ENCODE data around the gene SPR.

GRCh38 chr2:72892506-72893173 is 5.4 kb downstream of the SPR start:
- TF ChIP-seq, protein P1, sequence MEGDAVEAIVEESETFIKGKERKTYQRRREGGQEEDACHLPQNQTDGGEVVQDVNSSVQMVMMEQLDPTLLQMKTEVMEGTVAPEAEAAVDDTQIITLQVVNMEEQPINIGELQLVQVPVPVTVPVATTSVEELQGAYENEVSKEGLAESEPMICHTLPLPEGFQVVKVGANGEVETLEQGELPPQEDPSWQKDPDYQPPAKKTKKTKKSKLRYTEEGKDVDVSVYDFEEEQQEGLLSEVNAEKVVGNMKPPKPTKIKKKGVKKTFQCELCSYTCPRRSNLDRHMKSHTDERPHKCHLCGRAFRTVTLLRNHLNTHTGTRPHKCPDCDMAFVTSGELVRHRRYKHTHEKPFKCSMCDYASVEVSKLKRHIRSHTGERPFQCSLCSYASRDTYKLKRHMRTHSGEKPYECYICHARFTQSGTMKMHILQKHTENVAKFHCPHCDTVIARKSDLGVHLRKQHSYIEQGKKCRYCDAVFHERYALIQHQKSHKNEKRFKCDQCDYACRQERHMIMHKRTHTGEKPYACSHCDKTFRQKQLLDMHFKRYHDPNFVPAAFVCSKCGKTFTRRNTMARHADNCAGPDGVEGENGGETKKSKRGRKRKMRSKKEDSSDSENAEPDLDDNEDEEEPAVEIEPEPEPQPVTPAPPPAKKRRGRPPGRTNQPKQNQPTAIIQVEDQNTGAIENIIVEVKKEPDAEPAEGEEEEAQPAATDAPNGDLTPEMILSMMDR (IDR thresholded peaks at IDR 0.05): peak; percentile 84
- TF ChIP-seq CEBPB (IDR thresholded peaks at IDR 0.05): no peak
- TF ChIP-seq ESRRA (IDR thresholded peaks at IDR 0.05; ENCODE audit: borderline replicate concordance, low read length): no peak
- no peak; the same call in 1 of the 2 replicates for TF ChIP-seq POLR2A (IDR thresholded peaks at IDR 0.05; ENCODE audit: low read length)
- TF ChIP-seq, protein P2, sequence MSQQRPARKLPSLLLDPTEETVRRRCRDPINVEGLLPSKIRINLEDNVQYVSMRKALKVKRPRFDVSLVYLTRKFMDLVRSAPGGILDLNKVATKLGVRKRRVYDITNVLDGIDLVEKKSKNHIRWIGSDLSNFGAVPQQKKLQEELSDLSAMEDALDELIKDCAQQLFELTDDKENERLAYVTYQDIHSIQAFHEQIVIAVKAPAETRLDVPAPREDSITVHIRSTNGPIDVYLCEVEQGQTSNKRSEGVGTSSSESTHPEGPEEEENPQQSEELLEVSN (IDR thresholded peaks at IDR 0.05; ENCODE audit: borderline replicate concordance, low read depth): no peak
- no peak; the same call in 1 of the 2 replicates for TF ChIP-seq MAX (IDR thresholded peaks at IDR 0.05)
- TF ChIP-seq JUNB (IDR thresholded peaks at IDR 0.05): no peak
- no peak for TF ChIP-seq NPAS2 (CRISPR knock-in tag; IDR thresholded peaks at IDR 0.05; ENCODE audit: borderline replicate concordance)
- TF ChIP-seq, protein P3, sequence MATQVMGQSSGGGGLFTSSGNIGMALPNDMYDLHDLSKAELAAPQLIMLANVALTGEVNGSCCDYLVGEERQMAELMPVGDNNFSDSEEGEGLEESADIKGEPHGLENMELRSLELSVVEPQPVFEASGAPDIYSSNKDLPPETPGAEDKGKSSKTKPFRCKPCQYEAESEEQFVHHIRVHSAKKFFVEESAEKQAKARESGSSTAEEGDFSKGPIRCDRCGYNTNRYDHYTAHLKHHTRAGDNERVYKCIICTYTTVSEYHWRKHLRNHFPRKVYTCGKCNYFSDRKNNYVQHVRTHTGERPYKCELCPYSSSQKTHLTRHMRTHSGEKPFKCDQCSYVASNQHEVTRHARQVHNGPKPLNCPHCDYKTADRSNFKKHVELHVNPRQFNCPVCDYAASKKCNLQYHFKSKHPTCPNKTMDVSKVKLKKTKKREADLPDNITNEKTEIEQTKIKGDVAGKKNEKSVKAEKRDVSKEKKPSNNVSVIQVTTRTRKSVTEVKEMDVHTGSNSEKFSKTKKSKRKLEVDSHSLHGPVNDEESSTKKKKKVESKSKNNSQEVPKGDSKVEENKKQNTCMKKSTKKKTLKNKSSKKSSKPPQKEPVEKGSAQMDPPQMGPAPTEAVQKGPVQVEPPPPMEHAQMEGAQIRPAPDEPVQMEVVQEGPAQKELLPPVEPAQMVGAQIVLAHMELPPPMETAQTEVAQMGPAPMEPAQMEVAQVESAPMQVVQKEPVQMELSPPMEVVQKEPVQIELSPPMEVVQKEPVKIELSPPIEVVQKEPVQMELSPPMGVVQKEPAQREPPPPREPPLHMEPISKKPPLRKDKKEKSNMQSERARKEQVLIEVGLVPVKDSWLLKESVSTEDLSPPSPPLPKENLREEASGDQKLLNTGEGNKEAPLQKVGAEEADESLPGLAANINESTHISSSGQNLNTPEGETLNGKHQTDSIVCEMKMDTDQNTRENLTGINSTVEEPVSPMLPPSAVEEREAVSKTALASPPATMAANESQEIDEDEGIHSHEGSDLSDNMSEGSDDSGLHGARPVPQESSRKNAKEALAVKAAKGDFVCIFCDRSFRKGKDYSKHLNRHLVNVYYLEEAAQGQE (IDR thresholded peaks at IDR 0.05): no peak

Data from A549 (cell line).